GM21619 (cell line): Measurements from ENCODE around the gene CKM.
"Not testable (repeated sequence)": the region's sequence is repeated elsewhere in the genome, so short reads cannot be mapped to it uniquely, and the experiment has no call there.

Source experiments
- ATAC-seq: cut with Tn5 transposase; IDR thresholded peaks from one replicate; pipeline ENCODE4 v1.9.1; 2021; ENCODE audit not compliant: unreplicated experiment

CKM gene

GRCh38 chr19:45349430-45349941 lies 26.8 kb upstream of the CKM start:
- ATAC-seq, result no peak

GRCh38 chr19:45349126-45349415 lies 26.4 kb upstream of the CKM start:
- no peak for ATAC-seq

GRCh38 chr19:45348367-45349125 lies 25.9 kb upstream of the CKM start:
- ATAC-seq, result no peak

GRCh38 chr19:45347570-45348366 lies 25.1 kb upstream of the CKM start:
- ATAC-seq, result no peak

- no peak for ATAC-seq
Observed at GRCh38 chr19:45346449-45346848, 23.8 kb upstream of the CKM start.

- no peak for ATAC-seq
Observed at GRCh38 chr19:45345506-45345860, 22.8 kb upstream of the CKM start.

GRCh38 chr19:45344621-45345505 lies 22.2 kb upstream of the CKM start:
- no peak for ATAC-seq

GRCh38 chr19:45342911-45343310 lies 20.2 kb upstream of the CKM start:
- no peak for ATAC-seq

GRCh38 chr19:45340899-45341453 lies 18.3 kb upstream of the CKM start:
- no peak for ATAC-seq

- ATAC-seq, result no peak
Observed at GRCh38 chr19:45340232-45340898, 17.7 kb upstream of the CKM start, which contains the start of gene KLC3. TSS of gene KLC3 (plus strand) at chr19:45340750. CDS start at chr19:45345542, 4,792 bp downstream.

GRCh38 chr19:45339629-45340028 lies 17.0 kb upstream of the CKM start:
- ATAC-seq, result no peak

- no peak for ATAC-seq
Observed at GRCh38 chr19:45336696-45337251, 14.1 kb upstream of the CKM start.

- not testable (repeated sequence) for ATAC-seq
Observed at GRCh38 chr19:45334881-45335280, 12.2 kb upstream of the CKM start.

GRCh38 chr19:45333609-45334303 lies 11.1 kb upstream of the CKM start:
- no peak for ATAC-seq

GRCh38 chr19:45331411-45331810 lies 8.7 kb upstream of the CKM start:
- ATAC-seq, result no peak

GRCh38 chr19:45327404-45328143 lies 4.9 kb upstream of the CKM start:
- ATAC-seq, result no peak

GRCh38 chr19:45324349-45324907 lies 1.8 kb upstream of the CKM start:
- ATAC-seq, result no peak

GRCh38 chr19:45323671-45324081 lies 1.0 kb upstream of the CKM start:
- no peak for ATAC-seq

GRCh38 chr19:45322311-45322710 lies 364 bp downstream of the CKM start:
- ATAC-seq, result no peak
